ENCODE data around the gene SPECC1L. TPM values are rescaled to one million over a fixed set of nuclear protein-coding genes. Genes with fewer than 3 reads are reported as not detected.

The SPECC1L gene
- total and polyA plus RNA-seq, 10 of the 15 experiments (the other 5 are each of a cell fraction or from before 2014, with no cell fraction given), result 1.9 to 40.6 (median 19.1) TPM

GRCh38 chr22:24310969-24311368 lies 40.3 kb downstream of the SPECC1L start (continued):
- TF ChIP-seq, protein P1, sequence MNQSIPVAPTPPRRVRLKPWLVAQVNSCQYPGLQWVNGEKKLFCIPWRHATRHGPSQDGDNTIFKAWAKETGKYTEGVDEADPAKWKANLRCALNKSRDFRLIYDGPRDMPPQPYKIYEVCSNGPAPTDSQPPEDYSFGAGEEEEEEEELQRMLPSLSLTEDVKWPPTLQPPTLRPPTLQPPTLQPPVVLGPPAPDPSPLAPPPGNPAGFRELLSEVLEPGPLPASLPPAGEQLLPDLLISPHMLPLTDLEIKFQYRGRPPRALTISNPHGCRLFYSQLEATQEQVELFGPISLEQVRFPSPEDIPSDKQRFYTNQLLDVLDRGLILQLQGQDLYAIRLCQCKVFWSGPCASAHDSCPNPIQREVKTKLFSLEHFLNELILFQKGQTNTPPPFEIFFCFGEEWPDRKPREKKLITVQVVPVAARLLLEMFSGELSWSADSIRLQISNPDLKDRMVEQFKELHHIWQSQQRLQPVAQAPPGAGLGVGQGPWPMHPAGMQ (IDR thresholded peaks at IDR 0.05; ENCODE audit: borderline replicate concordance), result no peak
- TF ChIP-seq GABPA (IDR thresholded peaks at IDR 0.05; ENCODE audit: low read depth), result no peak
- TF ChIP-seq POU2F2 (IDR thresholded peaks at IDR 0.05; ENCODE audit: borderline replicate concordance, low read depth, low read length), result no peak
- TF ChIP-seq RAD51 (IDR thresholded peaks at IDR 0.05), result no peak
- no peak for TF ChIP-seq TCF7 (IDR thresholded peaks at IDR 0.05; ENCODE audit: borderline replicate concordance)
- TF ChIP-seq NR2C1 (IDR thresholded peaks at IDR 0.05), result no peak
- TF ChIP-seq, protein P2, sequence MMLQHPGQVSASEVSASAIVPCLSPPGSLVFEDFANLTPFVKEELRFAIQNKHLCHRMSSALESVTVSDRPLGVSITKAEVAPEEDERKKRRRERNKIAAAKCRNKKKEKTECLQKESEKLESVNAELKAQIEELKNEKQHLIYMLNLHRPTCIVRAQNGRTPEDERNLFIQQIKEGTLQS (IDR thresholded peaks at IDR 0.05; ENCODE audit: borderline replicate concordance, extremely low read depth, low read depth, low read length), result no peak

GRCh38 chr22:24315367-24315966 lies 44.8 kb downstream of the SPECC1L start:
- in situ Hi-C loops (cut with MboI) (no loop called here), intact Hi-C loops (cut with micrococcal nuclease; ENCODE audit: unreplicated experiment) (no loop called here)
- Histone ChIP-seq H2AFZ (ENCODE audit: control insufficient read depth, low read depth, low read length) (no peak overlapping the region), H3K4me1 (ENCODE audit: control insufficient read depth, insufficient read depth, low read length) (no peaks in the 10 kb centered on the region), H3K27ac (ENCODE audit: control insufficient read depth, insufficient read depth) (no peak overlapping the region), H3K4me2 (ENCODE audit: control insufficient read depth, insufficient read depth) (no peak overlapping the region), H3K27me3 (replicated peaks in 1 of 2; ENCODE audit: control insufficient read depth in 2 of 2, insufficient read depth in 2 of 2, low read length in 1 of 2) (no peaks in the 10 kb centered on the region), H3K79me2 (ENCODE audit: control insufficient read depth, insufficient read depth, low read length) (no peaks in the 10 kb centered on the region; the same call in 1 of the 2 replicates), H3K4me3 (no peak overlapping the region), H4K20me1 (ENCODE audit: control insufficient read depth, insufficient read depth) (no peaks in the 10 kb centered on the region), H3K9me3 (replicated peaks; ENCODE audit: control insufficient read depth, insufficient read depth, low read length) (no peaks in the 10 kb centered on the region), H3K9ac (ENCODE audit: control insufficient read depth, insufficient read depth, low read length) (no peak overlapping the region), H3K36me3 (ENCODE audit: control insufficient read depth in 2 of 2, insufficient read depth in 2 of 2, low read length in 1 of 2) (peaks cover 4 to 10% of the 10 kb centered on the region in 2 experiments; a peak in 3 of 4 replicates)
- 72% methylated on average over 2 of the region's 2 CpGs for WGBS (ENCODE audit: insufficient coverage, insufficient replicate concordance, low lambda C conversion rate, missing lambda C conversion rate)
- ATAC-seq (no peak), DNase-seq (ENCODE audit: low read depth, low spot score) (no peak), FAIRE-seq (no peak)
- CTCF ChIA-PET, result no interaction called here
- RAD21 ChIA-PET (ENCODE audit: unreplicated experiment), result no interaction called here
- SMC1A ChIA-PET (ENCODE audit: uncharacterized antibody, unreplicated experiment), result no interaction called here
- BruUV-seq (replicated peaks), result no TSS peak
- POLR2A ChIA-PET, result interaction anchor here (0.5 to 0.6 kb wide), 2 partner anchors 11 to 584 kb away, joined by 3 to 4 read pairs; no protein-coding TSS in a partner anchor
- TF ChIP-seq, protein P3, sequence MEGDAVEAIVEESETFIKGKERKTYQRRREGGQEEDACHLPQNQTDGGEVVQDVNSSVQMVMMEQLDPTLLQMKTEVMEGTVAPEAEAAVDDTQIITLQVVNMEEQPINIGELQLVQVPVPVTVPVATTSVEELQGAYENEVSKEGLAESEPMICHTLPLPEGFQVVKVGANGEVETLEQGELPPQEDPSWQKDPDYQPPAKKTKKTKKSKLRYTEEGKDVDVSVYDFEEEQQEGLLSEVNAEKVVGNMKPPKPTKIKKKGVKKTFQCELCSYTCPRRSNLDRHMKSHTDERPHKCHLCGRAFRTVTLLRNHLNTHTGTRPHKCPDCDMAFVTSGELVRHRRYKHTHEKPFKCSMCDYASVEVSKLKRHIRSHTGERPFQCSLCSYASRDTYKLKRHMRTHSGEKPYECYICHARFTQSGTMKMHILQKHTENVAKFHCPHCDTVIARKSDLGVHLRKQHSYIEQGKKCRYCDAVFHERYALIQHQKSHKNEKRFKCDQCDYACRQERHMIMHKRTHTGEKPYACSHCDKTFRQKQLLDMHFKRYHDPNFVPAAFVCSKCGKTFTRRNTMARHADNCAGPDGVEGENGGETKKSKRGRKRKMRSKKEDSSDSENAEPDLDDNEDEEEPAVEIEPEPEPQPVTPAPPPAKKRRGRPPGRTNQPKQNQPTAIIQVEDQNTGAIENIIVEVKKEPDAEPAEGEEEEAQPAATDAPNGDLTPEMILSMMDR (IDR thresholded peaks at IDR 0.05 in 2 of 3, conservative IDR thresholded peaks at IDR 0.05 in 1 of 3; ENCODE audit: control insufficient read depth in 2 of 3, extremely low read depth in 1 of 3, insufficient read depth in 1 of 3, low read depth in 3 of 3, low read length in 3 of 3), result no peak
- TF ChIP-seq ESRRA (IDR thresholded peaks at IDR 0.05; ENCODE audit: low read length) (no peak), HSF1 (IDR thresholded peaks at IDR 0.05; ENCODE audit: low read depth, low read length) (no peak), BCL11A (IDR thresholded peaks at IDR 0.05; ENCODE audit: low read depth, low read length) (no peak), GABPA (IDR thresholded peaks at IDR 0.05; ENCODE audit: low read depth) (no peak), ZNF207 (IDR thresholded peaks at IDR 0.05; ENCODE audit: borderline replicate concordance) (no peak), CBFB (IDR thresholded peaks at IDR 0.05; ENCODE audit: low read depth) (no peak), E2F4 (IDR thresholded peaks at IDR 0.05; ENCODE audit: low read depth, low read length) (no peak), IKZF1 (conservative IDR thresholded peaks at IDR 0.05) (no peak)
- TF ChIP-seq, protein P2 (IDR thresholded peaks at IDR 0.05; ENCODE audit: borderline replicate concordance, extremely low read depth, low read depth, low read length), result no peak
